MM.1S (cell line): ENCODE results near the gene GPD1L.

Source experiments
- DNase-seq: peaks from one replicate; pipeline ENCODE4 v3.0.0-alpha.2; 2015
- H2AFZ ChIP-seq: fragments of 300-600 bp; sonication (generic); 2 replicates; pipeline ENCODE4 v1.6.0; 2016; ENCODE audit warnings: antibody characterized with exemption, low read length
- H3F3A ChIP-seq: fragments of 300-600 bp; sonication (generic); 2 replicates; pipeline ENCODE4 v1.6.1; 2016; ENCODE audit warnings: mild to moderate bottlenecking, antibody characterized with exemption, low read length, moderate library complexity, mixed read lengths; ENCODE audit not compliant: insufficient read depth
- H3K27ac ChIP-seq: fragments of 300-600 bp; sonication (generic); 2 replicates; pipeline ENCODE4 v1.5.1; 2016; ENCODE audit warnings: mild to moderate bottlenecking, low read length
- H3K27me3 ChIP-seq: fragments of 300-600 bp; sonication (generic); replicated peaks from 2 replicates; pipeline ENCODE4 v1.6.0; 2016; ENCODE audit warnings: low read length; ENCODE audit not compliant: insufficient read depth
- H3K36me3 ChIP-seq: fragments of 300-600 bp; sonication (generic); replicated peaks from 2 replicates; pipeline ENCODE4 v1.6.1; 2016; ENCODE audit warnings: mild to moderate bottlenecking, low read length, mixed read lengths; ENCODE audit not compliant: insufficient read depth
- H3K4me1 ChIP-seq: fragments of 300-600 bp; sonication (generic); 2 replicates; pipeline ENCODE4 v1.6.1; 2016; ENCODE audit warnings: low read length, mixed read lengths
- H3K4me2 ChIP-seq: fragments of 300-600 bp; sonication (generic); 2 replicates; pipeline ENCODE4 v1.6.0; 2016; ENCODE audit warnings: low read depth, low read length
- H3K4me3 ChIP-seq: fragments of 300-600 bp; sonication (generic); 2 replicates; pipeline ENCODE4 v1.5.1; 2016; ENCODE audit warnings: low read length, mixed read lengths
- H3K79me2 ChIP-seq: fragments of 300-600 bp; sonication (generic); 2 replicates; pipeline ENCODE4 v1.6.1; 2016; ENCODE audit warnings: mixed run types, low read length, mixed read lengths
- H3K9ac ChIP-seq: fragments of 300-600 bp; sonication (generic); 2 replicates; pipeline ENCODE4 v1.6.1; 2016; ENCODE audit warnings: low read length, mixed read lengths
- H3K9me2 ChIP-seq: fragments of 300-600 bp; sonication (generic); replicated peaks from 2 replicates; pipeline ENCODE4 v1.6.1; 2016; ENCODE audit warnings: mild to moderate bottlenecking, low read length, mixed read lengths; ENCODE audit not compliant: insufficient read depth
- H3K9me3 ChIP-seq: fragments of 300-600 bp; sonication (generic); replicated peaks from 2 replicates; pipeline ENCODE4 v1.6.1; 2016; ENCODE audit warnings: mild to moderate bottlenecking, low read length, mixed read lengths; ENCODE audit not compliant: insufficient read depth
- H4K20me1 ChIP-seq: fragments of 300-600 bp; sonication (generic); 2 replicates; pipeline ENCODE4 v1.6.1; 2016; ENCODE audit warnings: mild to moderate bottlenecking, low read length, moderate library complexity, mixed read lengths; ENCODE audit not compliant: insufficient read depth
- EZH2 ChIP-seq: fragments of 300-600 bp; sonication (generic); optimal IDR thresholded peaks from 2 replicates; pipeline ENCODE3; 2017; ENCODE audit warnings: low read depth, mild to moderate bottlenecking, antibody characterized with exemption, low read length, mixed read lengths
- EZH2phosphoT487 ChIP-seq: fragments of 300-600 bp; sonication (generic); IDR thresholded peaks from 2 replicates; pipeline ENCODE4 v1.6.1; 2018; ENCODE audit warnings: antibody characterized with exemption, low read length
- TF ChIP-seq, protein P1 (sequence below): fragments of 300-600 bp; sonication (generic); IDR thresholded peaks from 2 replicates; pipeline ENCODE4 v1.5.1; 2016; ENCODE audit warnings: antibody characterized with exemption, low read length, mixed read lengths

The GPD1L gene

DNA sequence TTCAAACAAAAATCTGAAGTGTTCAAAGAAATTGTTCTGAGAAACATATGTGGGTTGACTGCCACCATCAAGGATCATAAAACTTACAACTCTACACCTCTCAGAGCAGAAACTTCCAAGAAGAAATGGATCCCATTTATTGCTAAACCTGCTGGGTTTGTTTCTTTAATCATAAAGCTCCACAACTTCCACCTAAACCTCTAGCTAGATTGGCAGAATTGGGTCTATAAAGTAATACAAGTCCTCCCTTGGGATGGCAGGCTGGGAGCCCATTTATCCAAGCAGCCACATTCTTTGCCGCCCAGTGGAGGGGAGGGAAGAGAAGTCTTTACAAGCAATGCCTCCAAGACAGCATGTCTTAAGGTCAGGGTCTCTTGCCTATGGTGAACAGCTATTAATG lies 91.6 kb downstream of the GPD1L start:
- Histone ChIP-seq H3F3A (no peaks in the 10 kb centered on the region), H3K4me1 (no peaks in the 10 kb centered on the region)

DNA sequence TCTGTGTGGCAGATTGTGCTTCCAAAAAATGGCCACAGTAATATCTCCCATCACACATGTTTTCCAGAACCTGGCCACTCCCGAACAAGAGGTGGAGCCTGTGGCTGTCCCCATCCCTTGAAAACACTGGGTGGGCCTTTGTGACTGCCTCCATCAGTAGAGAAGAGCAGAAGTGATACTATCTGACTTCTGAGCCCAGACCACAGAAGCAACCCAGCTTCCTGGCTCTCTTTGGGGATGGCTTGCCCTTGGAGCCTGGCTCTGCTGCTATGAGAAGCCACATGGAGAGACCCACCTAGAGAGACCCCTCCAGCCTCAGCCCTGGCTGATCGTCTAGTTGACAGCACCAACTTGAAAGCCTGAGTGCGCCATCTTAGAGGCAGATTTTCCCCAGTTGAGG lies 92.3 kb downstream of the GPD1L start:
- Histone ChIP-seq H3K79me2 (no peaks in the 10 kb centered on the region), H3F3A (no peaks in the 10 kb centered on the region), H4K20me1 (no peaks in the 10 kb centered on the region), H3K4me2 (no peak overlapping the region), H3K4me1 (no peaks in the 10 kb centered on the region), H3K27ac (no peak overlapping the region), H3K9me3 (no peaks in the 10 kb centered on the region), H3K9me2 (no peaks in the 10 kb centered on the region), H3K36me3 (no peaks in the 10 kb centered on the region), H3K9ac (no peak overlapping the region), H3K4me3 (no peak overlapping the region), H2AFZ (no peak overlapping the region), H3K27me3 (no peaks in the 10 kb centered on the region)
- TF ChIP-seq EZH2, result no peak
- TF ChIP-seq EZH2phosphoT487, result no peak
- TF ChIP-seq, protein P1, sequence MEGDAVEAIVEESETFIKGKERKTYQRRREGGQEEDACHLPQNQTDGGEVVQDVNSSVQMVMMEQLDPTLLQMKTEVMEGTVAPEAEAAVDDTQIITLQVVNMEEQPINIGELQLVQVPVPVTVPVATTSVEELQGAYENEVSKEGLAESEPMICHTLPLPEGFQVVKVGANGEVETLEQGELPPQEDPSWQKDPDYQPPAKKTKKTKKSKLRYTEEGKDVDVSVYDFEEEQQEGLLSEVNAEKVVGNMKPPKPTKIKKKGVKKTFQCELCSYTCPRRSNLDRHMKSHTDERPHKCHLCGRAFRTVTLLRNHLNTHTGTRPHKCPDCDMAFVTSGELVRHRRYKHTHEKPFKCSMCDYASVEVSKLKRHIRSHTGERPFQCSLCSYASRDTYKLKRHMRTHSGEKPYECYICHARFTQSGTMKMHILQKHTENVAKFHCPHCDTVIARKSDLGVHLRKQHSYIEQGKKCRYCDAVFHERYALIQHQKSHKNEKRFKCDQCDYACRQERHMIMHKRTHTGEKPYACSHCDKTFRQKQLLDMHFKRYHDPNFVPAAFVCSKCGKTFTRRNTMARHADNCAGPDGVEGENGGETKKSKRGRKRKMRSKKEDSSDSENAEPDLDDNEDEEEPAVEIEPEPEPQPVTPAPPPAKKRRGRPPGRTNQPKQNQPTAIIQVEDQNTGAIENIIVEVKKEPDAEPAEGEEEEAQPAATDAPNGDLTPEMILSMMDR, result no peak
- DNase-seq, result no peak

More for the DNA sequence above, 91.6 kb downstream of the GPD1L start:
- TF ChIP-seq, protein P1, result no peak
- TF ChIP-seq EZH2phosphoT487 (no peak), EZH2 (no peak)
- Histone ChIP-seq H2AFZ (no peak overlapping the region), H3K27ac (no peak overlapping the region), H3K36me3 (no peaks in the 10 kb centered on the region), H3K27me3 (no peaks in the 10 kb centered on the region), H3K79me2 (no peaks in the 10 kb centered on the region), H3K9me2 (no peaks in the 10 kb centered on the region), H3K9ac (no peak overlapping the region), H3K4me2 (no peak overlapping the region), H3K4me3 (no peak overlapping the region), H4K20me1 (no peaks in the 10 kb centered on the region), H3K9me3 (no peaks in the 10 kb centered on the region)
- no peak for DNase-seq

DNA sequence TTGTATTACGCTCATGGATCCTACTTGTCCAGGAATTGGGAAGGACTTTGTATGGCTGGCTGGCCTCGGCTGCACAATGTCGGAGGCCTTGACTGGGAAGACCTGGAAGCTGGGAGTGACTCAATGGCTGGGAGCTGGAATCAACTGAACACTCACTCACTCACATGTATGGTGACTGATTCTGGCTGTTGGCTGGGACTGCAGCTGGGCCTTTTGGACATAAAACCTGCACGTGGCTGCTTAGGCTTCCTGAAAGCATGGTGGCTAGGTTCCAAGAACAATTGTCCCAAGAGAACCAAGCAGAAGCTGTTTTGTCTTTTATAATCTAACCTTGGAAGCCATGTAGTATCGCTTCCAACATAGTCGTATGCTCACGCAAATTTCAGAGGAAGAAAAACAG lies 94.1 kb downstream of the GPD1L start:
- no peaks in the 10 kb centered on the region for H3K4me1 ChIP-seq
- DNase-seq, result no peak
- H3K36me3 ChIP-seq, result no peaks in the 10 kb centered on the region
- no peaks in the 10 kb centered on the region for H3K27me3 ChIP-seq
- no peaks in the 10 kb centered on the region for H3K79me2 ChIP-seq
- H3K4me3 ChIP-seq, result no peak overlapping the region
- no peaks in the 10 kb centered on the region for H3K9me3 ChIP-seq
- no peaks in the 10 kb centered on the region for H3F3A ChIP-seq
- H3K27ac ChIP-seq, result no peak overlapping the region
- no peak overlapping the region for H2AFZ ChIP-seq
- H3K9me2 ChIP-seq, result no peaks in the 10 kb centered on the region
- H4K20me1 ChIP-seq, result no peaks in the 10 kb centered on the region
- TF ChIP-seq EZH2phosphoT487, result no peak
- no peak for TF ChIP-seq EZH2
- no peak overlapping the region for H3K4me2 ChIP-seq
- no peak overlapping the region for H3K9ac ChIP-seq

DNA sequence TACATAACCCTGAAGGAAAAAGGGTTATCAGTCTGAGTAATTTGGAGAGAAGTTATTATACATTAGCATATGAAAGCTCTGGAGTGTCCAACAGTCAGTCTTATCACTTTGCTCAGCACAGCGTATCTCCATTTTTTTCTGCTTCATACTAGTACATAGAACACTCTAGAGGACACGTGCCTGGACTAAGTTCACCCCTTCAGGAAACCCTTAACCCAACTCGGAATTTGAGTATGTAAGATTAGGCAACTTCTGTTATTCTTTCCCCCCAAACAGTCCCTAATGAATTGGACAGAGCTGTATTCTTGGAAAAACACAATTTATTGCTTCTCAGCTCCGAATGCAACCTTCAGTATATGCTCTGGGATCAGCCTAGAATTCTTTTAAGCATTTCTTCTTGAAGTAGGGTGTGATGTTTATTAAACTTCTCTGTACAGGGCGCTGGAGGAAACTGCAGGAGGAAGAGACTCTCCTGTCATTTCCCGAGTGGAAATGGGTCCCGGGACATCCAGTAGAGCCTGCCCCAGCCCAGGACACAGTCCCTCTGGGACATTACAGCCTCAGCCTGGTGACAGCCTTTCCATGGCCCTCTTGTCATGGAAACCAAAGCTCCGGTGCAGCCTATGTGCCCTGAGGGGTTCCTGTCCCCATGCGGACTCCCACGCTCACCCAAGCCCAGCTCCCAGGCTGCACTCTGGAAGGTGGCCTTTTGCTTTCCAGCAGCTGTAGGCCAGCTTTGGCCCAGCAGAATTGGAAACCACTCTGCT lies 94.8 kb downstream of the GPD1L start:
- Histone ChIP-seq H3K9me2 (no peaks in the 10 kb centered on the region), H3K4me2 (no peak overlapping the region), H3K27ac (no peak overlapping the region), H3K79me2 (no peaks in the 10 kb centered on the region), H3F3A (no peaks in the 10 kb centered on the region), H4K20me1 (no peaks in the 10 kb centered on the region), H3K4me3 (no peak overlapping the region), H3K36me3 (no peaks in the 10 kb centered on the region), H3K9me3 (no peaks in the 10 kb centered on the region), H3K9ac (no peak overlapping the region), H2AFZ (no peak overlapping the region), H3K4me1 (no peaks in the 10 kb centered on the region), H3K27me3 (no peaks in the 10 kb centered on the region)
- TF ChIP-seq, protein P1, result no peak
- TF ChIP-seq EZH2phosphoT487, result no peak
- TF ChIP-seq EZH2, result no peak
- no peak for DNase-seq
